K562 (cell line): ENCODE data around the gene FAM120B. TPM values are rescaled to one million over a fixed set of nuclear protein-coding genes. Genes with fewer than 3 reads are reported as not detected.
A peak's percentile ranks its signal among the peaks of the same experiment; 100 is the strongest.

Source experiments
- ATAC-seq: fragments of 200-7000 bp; cut with Tn5 transposase; 3 replicates; pipeline ENCODE4 v1.9.1; 2020; ENCODE audit warnings: moderate library complexity
- BruUV-seq: library from RNA; stranded (reverse); fragments of 400-500 nt; replicated peaks from 2 replicates; lab custom pipeline; 2021; lab: Mats Ljungman, UMichigan
- CTCF ChIA-PET: fragments of 300-600 bp; formaldehyde crosslinking; extraction: SDS; loops from one replicate; lab custom pipeline; 2021; ENCODE audit warnings: low intra/inter-chr PET ratio; lab: Yijun Ruan, JAX
- POLR2A ChIA-PET: fragments of 300-600, 350-650 bp; sonication (Branson Sonifier 250); formaldehyde crosslinking; extraction: SDS; loops from one replicate; lab custom pipeline; 2021; ENCODE audit warnings: antibody characterized with exemption, inconsistent platforms; lab: Yijun Ruan, JAX
- DNase-seq, 4 experiments: peaks; one replicate each; pipeline versions ENCODE4 v3.0.0 to v3.0.0-alpha.2; 2011 to 2018; ENCODE audit warnings: low spot score in 3 of 4, mixed read lengths in 3 of 4; ENCODE audit errors: extremely low read depth in 1 of 4
- FAIRE-seq: peaks from 2 replicates; lab custom pipeline; 2011; peaks lifted over from hg19 to GRCh38; lab: Jason Lieb, UNC
- H2AFZ ChIP-seq: 2 replicates; pipeline ENCODE4 v1.6.0; 2011; ENCODE audit warnings: low read depth, low read length, control low read depth, inconsistent platforms
- H3K27ac ChIP-seq: fragments of 200-600 bp; 3 replicates; pipeline ENCODE4 v1.8.0; 2011; ENCODE audit warnings: low read depth, mild to moderate bottlenecking, control low read depth, inconsistent platforms, low read length, moderate library complexity, mixed read lengths; ENCODE audit errors: extremely low read depth
- H3K27me3 ChIP-seq, 2 experiments: fragments of 300-600 bp in 1 of 2; 2 replicates in 1 of 2; 3 replicates in 1 of 2; pipeline versions ENCODE4 v1.6.0 to v1.8.0; 2011; ENCODE audit warnings: inconsistent platforms in 2 of 2, low read length in 2 of 2, mild to moderate bottlenecking in 1 of 2, mixed read lengths in 1 of 2, moderate library complexity in 1 of 2; ENCODE audit not compliant: control insufficient read depth in 2 of 2, insufficient read depth in 2 of 2
- H3K36me3 ChIP-seq: fragments of 300-600 bp; 3 replicates; pipeline ENCODE4 v1.8.0; 2011; ENCODE audit warnings: mild to moderate bottlenecking, low read length, inconsistent platforms; ENCODE audit not compliant: control insufficient read depth, insufficient read depth
- H3K4me1 ChIP-seq, 2 experiments: fragments of 200-600 bp in 1 of 2; replicated peaks in 1 of 2; 2 replicates in 1 of 2; 3 replicates in 1 of 2; pipeline versions ENCODE4 v1.5.1 to v1.8.0; 2011; ENCODE audit warnings: inconsistent platforms in 2 of 2, low read length in 2 of 2, mild to moderate bottlenecking in 1 of 2, mixed read lengths in 1 of 2, moderate library complexity in 1 of 2; ENCODE audit not compliant: control insufficient read depth in 2 of 2, insufficient read depth in 2 of 2
- H3K4me2 ChIP-seq: 2 replicates; pipeline ENCODE4 v1.6.1; 2011; ENCODE audit warnings: low read length, control low read depth, inconsistent platforms, mixed read lengths; ENCODE audit not compliant: insufficient read depth
- H3K4me3 ChIP-seq: fragments of 200-600 bp; sonication (generic), shearing (Covaris generic); 2 replicates; pipeline ENCODE4 v1.5.1; 2016; ENCODE audit warnings: control low read depth, inconsistent platforms
- H3K79me2 ChIP-seq: fragments of 200-600 bp; 3 replicates; pipeline ENCODE4 v1.8.0; 2011; ENCODE audit warnings: low read length, inconsistent platforms; ENCODE audit not compliant: control insufficient read depth, insufficient read depth
- H3K9ac ChIP-seq, 2 experiments: 2 replicates each; pipeline versions ENCODE4 v1.6.0 to v1.6.1; 2011; ENCODE audit warnings: low read depth in 2 of 2, low read length in 2 of 2, control low read depth in 1 of 2, inconsistent platforms in 1 of 2, mild to moderate bottlenecking in 1 of 2, mixed read lengths in 1 of 2; ENCODE audit not compliant: insufficient read depth in 1 of 2
- H3K9me1 ChIP-seq: one replicate; pipeline ENCODE4 v1.6.0; 2011; ENCODE audit warnings: inconsistent platforms, mild to moderate bottlenecking, low read length, moderate library complexity; ENCODE audit not compliant: control insufficient read depth, insufficient read depth
- H3K9me3 ChIP-seq: replicated peaks from 2 replicates; pipeline ENCODE4 v1.5.1; 2011; ENCODE audit warnings: low read depth, low read length, inconsistent platforms; ENCODE audit not compliant: control insufficient read depth, insufficient read depth
- H4K20me1 ChIP-seq: replicated peaks from 2 replicates; pipeline ENCODE4 v1.6.1; 2011; ENCODE audit warnings: low read length, inconsistent platforms, mixed read lengths; ENCODE audit not compliant: control insufficient read depth, insufficient read depth
- CBX3 ChIP-seq, 2 experiments: IDR thresholded peaks; 1 replicate in 1 of 2; 2 replicates in 1 of 2; pipeline ENCODE4 v1.6.1; 2012; ENCODE audit warnings: inconsistent platforms in 2 of 2, low read length in 2 of 2, borderline replicate concordance in 1 of 2, control low read depth in 1 of 2
- ELF1 ChIP-seq: fragments of 200-800 bp; sonication (Bioruptor generic); IDR thresholded peaks from 2 replicates; pipeline ENCODE4 v1.6.1; 2016; ENCODE audit warnings: missing genetic modification characterization, missing compliant biosample characterization
- HDAC3 ChIP-seq: fragments of 450-650 bp; IDR thresholded peaks from 2 replicates; pipeline ENCODE4 v1.6.1; 2018; ENCODE audit warnings: borderline replicate concordance, mild to moderate bottlenecking, moderate library complexity; ENCODE audit not compliant: partially characterized antibody
- NFIX ChIP-seq: fragments of 250-450 bp; sonication (Bioruptor Pico); IDR thresholded peaks from 2 replicates; pipeline ENCODE4 v1.4.0; 2020; ENCODE audit warnings: low read depth, mild to moderate bottlenecking, moderate library complexity
- PHF20 ChIP-seq: fragments of 450-650 bp; IDR thresholded peaks from 2 replicates; pipeline ENCODE4 v1.6.1; 2018; ENCODE audit not compliant: partially characterized antibody
- POLR2H ChIP-seq: IDR thresholded peaks from 2 replicates; pipeline ENCODE4 v1.6.1; 2016; ENCODE audit warnings: missing genetic modification characterization, low read depth, mild to moderate bottlenecking, control low read depth, missing compliant biosample characterization, moderate library complexity
- SNIP1 ChIP-seq: fragments of 450-650 bp; IDR thresholded peaks from 2 replicates; pipeline ENCODE4 v1.7.1; 2017; ENCODE audit warnings: low read depth, mild to moderate bottlenecking
- SNRNP70 ChIP-seq: fragments of 200-400 bp; formaldehyde crosslinking; optimal IDR thresholded peaks from 2 replicates; pipeline ENCODE3; 2017; ENCODE audit warnings: low read depth, low read length
- STAT5A ChIP-seq: IDR thresholded peaks from 2 replicates; pipeline ENCODE4 v1.6.1; 2012; ENCODE audit warnings: low read length, inconsistent platforms, borderline replicate concordance
- TCFL5 ChIP-seq: fragments of 250-450 bp; sonication (Bioruptor Pico); conservative IDR thresholded peaks from 2 replicates; pipeline ENCODE4 v1.6.1; 2021; ENCODE audit warnings: mild to moderate bottlenecking, moderate library complexity, matching md5 sums
- U2AF2 ChIP-seq: fragments of 200-400 bp; formaldehyde crosslinking; optimal IDR thresholded peaks from 2 replicates; pipeline ENCODE3; 2017; ENCODE audit warnings: low read depth, mild to moderate bottlenecking, low read length
- ZNF174 ChIP-seq: fragments of 250-450 bp; sonication (Bioruptor Pico); IDR thresholded peaks from 2 replicates; pipeline ENCODE4 v1.4.0; 2020; ENCODE audit warnings: mild to moderate bottlenecking
- ZNF197 ChIP-seq: fragments of 200-800 bp; sonication (Bioruptor generic); IDR thresholded peaks from 2 replicates; pipeline ENCODE4 v1.6.1; 2016; ENCODE audit warnings: low read depth, missing genetic modification characterization, missing compliant biosample characterization
- ZNF224 ChIP-seq: sonication (generic); formaldehyde crosslinking; IDR thresholded peaks from 2 replicates; pipeline ENCODE4 v1.8.0; 2022; ENCODE audit warnings: mild to moderate bottlenecking, missing genetic modification reagents
- WGBS: fragments of 100-300 bp; shearing (Covaris generic); methylation state at CpG from one replicate; pipeline ENCODE4 v1.1.6; 2016; ENCODE audit warnings: low coverage, mixed read lengths; ENCODE audit not compliant: insufficient coverage; ENCODE audit errors: missing lambda C conversion rate; 5-methylcytosine and 5-hydroxymethylcytosine counted together
- in situ Hi-C: fragments of 300-500 bp; cut with MboI; formaldehyde crosslinking; loops from 4 replicates; pipeline ENCODE4 v1.15.0; 2018; ENCODE audit warnings: inconsistent platforms, mixed read lengths
- intact Hi-C: fragments of 100-400 bp; cut with micrococcal nuclease; formaldehyde crosslinking; loops from 2 replicates; pipeline ENCODE4 v1.14.2; 2022
- polyA plus RNA-seq, 8 experiments: library from polyadenylated mRNA; depleted of rRNA in 4 of 8; stranded (reverse) in 5 of 8; unstranded in 3 of 8; fragments of >200 nt; fragmentation: Nextera tagmentation in 2 of 8; fragmentation: Illumina TruSeq in 1 of 8; extraction: Ambion mirVana in 2 of 8; extraction: Trizol in 1 of 8; gene quantifications; 2 replicates each; pipeline versions ENCODE4 v1.2.1 to v1.2.3, GENCODE V29; 2011 to 2014; ENCODE audit warnings: inconsistent platforms in 1 of 8, missing spikeins in 1 of 8
- total RNA-seq, 7 experiments: library from RNA; depleted of rRNA in 6 of 7; stranded (reverse); fragments of >200 nt in 6 of 7; fragmentation: Illumina TruSeq in 2 of 7; extraction: Trizol in 2 of 7; gene quantifications; 2 replicates each; pipeline versions ENCODE4 v1.2.1 to v1.2.3, GENCODE V29; 2011 to 2021; ENCODE audit warnings: low replicate concordance in 1 of 7
- TF ChIP-seq, protein P1 (sequence below): sonication (generic); formaldehyde crosslinking; IDR thresholded peaks from 2 replicates; pipeline ENCODE4 v1.8.0; 2023; ENCODE audit warnings: mild to moderate bottlenecking, missing genetic modification reagents
- TF ChIP-seq, protein P2 (sequence below): sonication (generic); formaldehyde crosslinking; IDR thresholded peaks from 2 replicates; pipeline ENCODE4 v1.8.1; 2023; ENCODE audit warnings: mild to moderate bottlenecking, missing genetic modification reagents, moderate library complexity

Gene FAM120B
- total and polyA plus RNA-seq, 9 of the 15 experiments (the other 6 are each of a cell fraction or from before 2014, with no cell fraction given) = 3.5 to 22.6 (median 14.7) TPM

DNA sequence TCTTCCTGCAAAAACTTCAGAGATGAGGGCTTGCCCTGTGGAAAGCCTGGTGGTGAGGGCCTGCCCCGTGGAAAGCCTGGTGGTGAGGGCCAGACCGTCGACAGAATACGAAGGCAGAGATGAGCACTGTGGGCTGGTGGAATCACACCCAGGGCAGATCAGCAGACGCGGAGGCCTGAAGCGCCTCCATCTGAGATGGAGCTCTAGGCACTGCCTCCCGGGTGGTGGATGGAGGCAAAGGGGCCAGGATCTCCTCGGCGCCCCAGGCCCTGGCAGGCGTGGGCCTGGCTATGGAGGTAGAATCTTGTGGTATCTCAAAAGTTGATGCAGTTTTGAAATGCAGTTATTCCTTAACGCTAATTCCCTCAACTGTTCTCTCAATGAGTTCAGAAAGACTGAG, 141.8 kb downstream of the FAM120B start:
- no peak overlapping the region for H3K27ac ChIP-seq
- no peaks in the 10 kb centered on the region for H3K36me3 ChIP-seq
- whole genome bisulfite sequencing = 0% methylated on average over 12 of the region's 12 CpGs
- no peak overlapping the region for H3K4me2 ChIP-seq
- ChIA-PET POLR2A (interaction anchor here (1.2 kb wide), 1 partner anchor 9 kb away, joined by 3 read pairs; no protein-coding TSS in a partner anchor), CTCF (no interaction called here)
- peaks cover 20% of the 10 kb centered on the region for H4K20me1 ChIP-seq
- intact Hi-C loops (no loop called here), in situ Hi-C loops (no loop called here)
- H2AFZ ChIP-seq = no peak overlapping the region
- H3K4me1 ChIP-seq = peaks cover 0 to 14% of the 10 kb centered on the region in 2 experiments; a peak in 1 of 5 replicates
- DNase-seq = no peak
- no TSS peak for BruUV-seq
- H3K9me3 ChIP-seq = peaks cover 3% of the 10 kb centered on the region
- no peaks in the 10 kb centered on the region for H3K79me2 ChIP-seq
- H3K9ac ChIP-seq = no peak overlapping the region
- no peak for ATAC-seq
- H3K4me3 ChIP-seq = no peak overlapping the region
- no peaks in the 10 kb centered on the region for H3K9me1 ChIP-seq
- peaks cover 77 to 97% of the 10 kb centered on the region in 2 experiments for H3K27me3 ChIP-seq
- FAIRE-seq = peak; percentile 6
- TF ChIP-seq ZNF197 (CRISPR knock-in tag) (no peak), POLR2H (tag) (no peak), HDAC3 (no peak), PHF20 (no peak), U2AF2 (no peak), TCFL5 (CRISPR knock-in tag) (no peak), SNRNP70 (no peak), ZNF174 (CRISPR knock-in tag) (no peak), ZNF224 (no peak), NFIX (no peak), CBX3 (IDR thresholded peaks at IDR 0.05; ENCODE audit: borderline replicate concordance in 1 of 2, low read length in 2 of 2) (no peak), ELF1 (tag) (no peak), SNIP1 (no peak), STAT5A (no peak)
- TF ChIP-seq, protein P1, sequence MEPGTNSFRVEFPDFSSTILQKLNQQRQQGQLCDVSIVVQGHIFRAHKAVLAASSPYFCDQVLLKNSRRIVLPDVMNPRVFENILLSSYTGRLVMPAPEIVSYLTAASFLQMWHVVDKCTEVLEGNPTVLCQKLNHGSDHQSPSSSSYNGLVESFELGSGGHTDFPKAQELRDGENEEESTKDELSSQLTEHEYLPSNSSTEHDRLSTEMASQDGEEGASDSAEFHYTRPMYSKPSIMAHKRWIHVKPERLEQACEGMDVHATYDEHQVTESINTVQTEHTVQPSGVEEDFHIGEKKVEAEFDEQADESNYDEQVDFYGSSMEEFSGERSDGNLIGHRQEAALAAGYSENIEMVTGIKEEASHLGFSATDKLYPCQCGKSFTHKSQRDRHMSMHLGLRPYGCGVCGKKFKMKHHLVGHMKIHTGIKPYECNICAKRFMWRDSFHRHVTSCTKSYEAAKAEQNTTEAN (CRISPR knock-in tag) = no peak
- TF ChIP-seq, protein P2, sequence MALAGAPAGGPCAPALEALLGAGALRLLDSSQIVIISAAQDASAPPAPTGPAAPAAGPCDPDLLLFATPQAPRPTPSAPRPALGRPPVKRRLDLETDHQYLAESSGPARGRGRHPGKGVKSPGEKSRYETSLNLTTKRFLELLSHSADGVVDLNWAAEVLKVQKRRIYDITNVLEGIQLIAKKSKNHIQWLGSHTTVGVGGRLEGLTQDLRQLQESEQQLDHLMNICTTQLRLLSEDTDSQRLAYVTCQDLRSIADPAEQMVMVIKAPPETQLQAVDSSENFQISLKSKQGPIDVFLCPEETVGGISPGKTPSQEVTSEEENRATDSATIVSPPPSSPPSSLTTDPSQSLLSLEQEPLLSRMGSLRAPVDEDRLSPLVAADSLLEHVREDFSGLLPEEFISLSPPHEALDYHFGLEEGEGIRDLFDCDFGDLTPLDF (CRISPR knock-in tag) = no peak
